B cell (primary cell): ENCODE results near the gene SLC16A12. TPM values are rescaled to one million over a fixed set of nuclear protein-coding genes. Genes with fewer than 3 reads are reported as not detected.

ENCODE experiments used
- ATAC-seq: fragments of 200-7000 bp; cut with Tn5 transposase; one replicate; pipeline ENCODE4 v1.10.0; 2021; ENCODE audit warnings: low read depth, mild to moderate bottlenecking, moderate number of reproducible peaks, moderate library complexity
- CTCF ChIA-PET: fragments of 350-600 bp; sonication (Branson Sonifier 250); formaldehyde crosslinking; loops from one replicate; lab custom pipeline; 2021; ENCODE audit warnings: antibody characterized with exemption, inconsistent platforms; lab: Charles Lee
- POLR2A ChIA-PET: fragments of 350-600 bp; sonication (Branson Sonifier 250); formaldehyde crosslinking; loops from one replicate; lab custom pipeline; 2021; ENCODE audit warnings: antibody characterized with exemption; lab: Charles Lee
- DNase-seq: peaks from one replicate; pipeline ENCODE4 v3.0.0; 2013
- H2AFZ ChIP-seq: 2 replicates; pipeline ENCODE4 v1.6.1; 2012; ENCODE audit warnings: mild to moderate bottlenecking, low read depth, low read length; ENCODE audit not compliant: insufficient read depth, poor library complexity, severe bottlenecking
- H3K27ac ChIP-seq, 2 donors: 1 replicate in 1 of 2; 2 replicates in 1 of 2; pipeline ENCODE4 v1.5.1; 2012 to 2013; ENCODE audit warnings: low read length in 2 of 2, mild to moderate bottlenecking in 2 of 2, moderate library complexity in 1 of 2
- H3K27me3 ChIP-seq, 4 experiments: fragments of 200-600 bp in 1 of 4; sonication (generic) in 1 of 4; replicated peaks in 1 of 4; 1 replicate in 2 of 4; 2 replicates in 2 of 4; pipeline versions ENCODE4 v1.6.1 to v1.7.0; 2013 to 2016; ENCODE audit warnings: low read length in 3 of 4, mild to moderate bottlenecking in 2 of 4, mixed read lengths in 1 of 4, moderate library complexity in 1 of 4; ENCODE audit not compliant: insufficient read depth in 4 of 4, control insufficient read depth in 3 of 4; ENCODE audit errors: control extremely low read depth in 1 of 4
- H3K36me3 ChIP-seq, 2 experiments: replicated peaks in 1 of 2; 1 replicate in 1 of 2; 2 replicates in 1 of 2; pipeline versions ENCODE4 v1.6.1 to v1.7.1; 2013; ENCODE audit warnings: low read length in 1 of 2; ENCODE audit not compliant: insufficient read depth in 2 of 2, control insufficient read depth in 1 of 2; ENCODE audit errors: control extremely low read depth in 1 of 2, extremely low read depth in 1 of 2
- H3K4me1 ChIP-seq, 2 donors: fragments of 200-600 bp in 1 of 2; sonication (generic) in 1 of 2; 1 replicate in 1 of 2; 2 replicates in 1 of 2; pipeline versions ENCODE4 v1.5.1 to v1.6.1; 2013 to 2017; ENCODE audit warnings: low read length in 2 of 2; ENCODE audit not compliant: control insufficient read depth in 2 of 2, insufficient read depth in 2 of 2
- H3K4me2 ChIP-seq: replicated peaks from 2 replicates; pipeline ENCODE3; 2012; ENCODE audit warnings: mild to moderate bottlenecking, low read depth, low read length; ENCODE audit not compliant: poor library complexity, severe bottlenecking
- H3K4me3 ChIP-seq, 5 experiments: fragments of 200-600 bp in 1 of 5; sonication (generic) in 1 of 5; 1 replicate in 3 of 5; 2 replicates in 2 of 5; pipeline versions ENCODE4 v1.5.1 to v1.7.0; 2011 to 2016; ENCODE audit warnings: low read length in 4 of 5, mild to moderate bottlenecking in 4 of 5, low read depth in 2 of 5, control low read depth in 1 of 5, moderate library complexity in 1 of 5; ENCODE audit not compliant: insufficient read depth in 1 of 5; ENCODE audit errors: control extremely low read depth in 1 of 5, extremely low read depth in 1 of 5
- H3K79me2 ChIP-seq: fragments of 200-600 bp; sonication (generic); one replicate; pipeline ENCODE4 v1.6.0; 2016; ENCODE audit warnings: low read length; ENCODE audit not compliant: control insufficient read depth, insufficient read depth
- H3K9ac ChIP-seq: fragments of 200-600 bp; sonication (generic); 2 replicates; pipeline ENCODE4 v1.6.1; 2017; ENCODE audit warnings: mild to moderate bottlenecking, low read length, moderate library complexity
- H3K9me3 ChIP-seq, 3 donors: one replicate each; pipeline versions ENCODE4 v1.6.1 to v1.7.1; 2013; ENCODE audit warnings: low read length in 2 of 3; ENCODE audit not compliant: control insufficient read depth in 2 of 3, insufficient read depth in 1 of 3; ENCODE audit errors: control extremely low read depth in 1 of 3
- H4K20me1 ChIP-seq: 2 replicates; pipeline ENCODE4 v1.6.0; 2012; ENCODE audit warnings: mild to moderate bottlenecking, low read length; ENCODE audit not compliant: insufficient read depth, control insufficient read depth, poor library complexity, severe bottlenecking
- H3K27ac Mint-ChIP-seq: one replicate; pipeline ENCODE4 v1.8.0; 2021; ENCODE audit warnings: mixed read lengths
- H3K27me3 Mint-ChIP-seq: one replicate; pipeline ENCODE4 v1.8.0; 2021; ENCODE audit warnings: mixed read lengths
- H3K4me1 Mint-ChIP-seq: one replicate; pipeline ENCODE4 v1.8.0; 2021; ENCODE audit warnings: mixed read lengths
- H3K4me3 Mint-ChIP-seq: one replicate; pipeline ENCODE4 v1.8.0; 2021; ENCODE audit warnings: mixed read lengths
- H3K9me3 Mint-ChIP-seq: one replicate; pipeline ENCODE4 v1.8.0; 2022; ENCODE audit warnings: mixed read lengths; ENCODE audit not compliant: insufficient read depth
- CTCF ChIP-seq: fragments of 200-600 bp; IDR thresholded peaks from one replicate; pipeline ENCODE4 v1.8.0; 2022; ENCODE audit warnings: antibody characterized with exemption, mild to moderate bottlenecking
- EZH2 ChIP-seq: IDR thresholded peaks from 2 replicates; pipeline ENCODE4 v1.6.1; 2012; ENCODE audit warnings: borderline replicate concordance, low read depth, mild to moderate bottlenecking, moderate library complexity, low read length; ENCODE audit not compliant: insufficient read depth, poor library complexity, severe bottlenecking
- WGBS: methylation state at CpG from one replicate; pipeline ENCODE4 v1.1.5; 2013; ENCODE audit warnings: missing lambda C conversion rate; ENCODE audit not compliant: insufficient coverage; 5-methylcytosine and 5-hydroxymethylcytosine counted together
- intact Hi-C: fragments of 100-400 bp; cut with micrococcal nuclease; formaldehyde crosslinking; loops from one replicate; pipeline ENCODE4 v1.10.0; 2022
- polyA plus RNA-seq: library from polyadenylated mRNA; depleted of rRNA; stranded (reverse); fragments of >200 nt; gene quantifications from 2 replicates; pipeline ENCODE4 v1.2.3, GENCODE V29; 2012
- total RNA-seq, 2 donors: library from RNA; stranded (reverse); fragments of 120-200 nt in 1 of 2; gene quantifications; 1 replicate in 1 of 2; 2 replicates in 1 of 2; pipeline versions ENCODE4 v1.2.3 to v1.2.4, GENCODE V29; 2013 to 2022

Gene SLC16A12
- total and polyA plus RNA-seq, 2 donors (not counting 1 experiment from before 2014, with no cell fraction given) = not detected

- POLR2A ChIA-PET = no interaction called here
Measured at GRCh38 chr10:89524279-89524678, 11.1 kb downstream of the SLC16A12 start.

GRCh38 chr10:89523274-89523673, 12.1 kb downstream of the SLC16A12 start:
- H3K4me3 Mint-ChIP-seq = no peak overlapping the region
- no peaks in the 10 kb centered on the region for H3K4me1 ChIP-seq
- peaks cover 10% of the 10 kb centered on the region for H3K27me3 Mint-ChIP-seq
- H3K9me3 Mint-ChIP-seq = no peaks in the 10 kb centered on the region
- intact Hi-C loops = no loop called here
- H3K4me1 Mint-ChIP-seq = no peaks in the 10 kb centered on the region
- no peak overlapping the region for H3K27ac Mint-ChIP-seq
- POLR2A ChIA-PET = no interaction called here
- H3K9me3 ChIP-seq = no peaks in the 10 kb centered on the region
- no peaks in the 10 kb centered on the region for H3K36me3 ChIP-seq
- TF ChIP-seq CTCF = no peak
- TF ChIP-seq EZH2 = no peak
- WGBS = 75% methylated on average over 1 of the region's 1 CpG
- CTCF ChIA-PET = no interaction called here
- no peaks in the 10 kb centered on the region for H4K20me1 ChIP-seq
- H3K4me2 ChIP-seq = no peak overlapping the region
- DNase-seq (no peak), ATAC-seq (no peak)
- H2AFZ ChIP-seq = no peak overlapping the region
- H3K27ac ChIP-seq = no peak overlapping the region
- no peaks in the 10 kb centered on the region for H3K79me2 ChIP-seq
- H3K27me3 ChIP-seq = peaks cover 0 to 3% (median 1%) of the 10 kb centered on the region in 4 experiments
- no peak overlapping the region for H3K9ac ChIP-seq
- no peak overlapping the region for H3K4me3 ChIP-seq

More at GRCh38 chr10:89524279-89524678, 11.1 kb downstream of the SLC16A12 start:
- no peaks in the 10 kb centered on the region for H4K20me1 ChIP-seq
- ATAC-seq (no peak), DNase-seq (no peak)
- peaks cover 10% of the 10 kb centered on the region for H3K27me3 Mint-ChIP-seq
- no peak overlapping the region for H3K4me2 ChIP-seq
- H3K27me3 ChIP-seq = peaks cover 0 to 2% (median under 1%) of the 10 kb centered on the region in 4 experiments
- no peaks in the 10 kb centered on the region for H3K36me3 ChIP-seq
- no peak overlapping the region for H3K27ac ChIP-seq
- H3K9me3 Mint-ChIP-seq = no peaks in the 10 kb centered on the region
- CTCF ChIA-PET = no interaction called here
- 92% methylated on average over 7 of the region's 7 CpGs for WGBS
- H2AFZ ChIP-seq = no peak overlapping the region
- H3K4me1 ChIP-seq = no peaks in the 10 kb centered on the region
- H3K4me1 Mint-ChIP-seq = no peaks in the 10 kb centered on the region
- H3K27ac Mint-ChIP-seq = no peak overlapping the region
- intact Hi-C loops = no loop called here
- H3K9ac ChIP-seq = no peak overlapping the region
- no peak overlapping the region for H3K4me3 ChIP-seq
- no peak overlapping the region for H3K4me3 Mint-ChIP-seq
- TF ChIP-seq CTCF (no peak), EZH2 (no peak)
- H3K79me2 ChIP-seq = no peaks in the 10 kb centered on the region
- H3K9me3 ChIP-seq = no peaks in the 10 kb centered on the region
